HCT116 (cell line): ENCODE data around the gene TMEM119. TPM values are rescaled to one million over a fixed set of nuclear protein-coding genes. Genes with fewer than 3 reads are reported as not detected.

Experiments
- ATAC-seq: fragments of 200-7000 bp; cut with Tn5 transposase; 2 replicates; pipeline ENCODE4 v1.9.1; 2020; ENCODE audit warnings: mild to moderate bottlenecking, moderate library complexity
- BruUV-seq: library from RNA; stranded (reverse); fragments of 400-500 nt; replicated peaks from 2 replicates; lab custom pipeline; 2021; lab: Mats Ljungman, UMichigan
- CTCF ChIA-PET: fragments of 300-600 bp; sonication (Branson Sonifier 250); formaldehyde crosslinking; loops from one replicate; lab custom pipeline; 2021; ENCODE audit warnings: antibody characterized with exemption; lab: Charles Lee
- POLR2A ChIA-PET: fragments of 300-600, 350-600 bp; sonication (Branson Sonifier 250); formaldehyde crosslinking; loops from one replicate; lab custom pipeline; 2021; ENCODE audit warnings: antibody characterized with exemption; lab: Charles Lee
- RAD21 ChIA-PET, 2 experiments: fragments of 300-600 bp; sonication (Branson Sonifier 250); formaldehyde crosslinking; loops; one replicate each; lab custom pipeline; 2023; ENCODE audit warnings: low total read pairs in 2 of 2; ENCODE audit not compliant: uncharacterized antibody in 2 of 2, unreplicated experiment in 2 of 2, low non-redundant PET in 1 of 2; lab: Charles Lee
- DNase-seq: peaks from one replicate; pipeline ENCODE4 v3.0.0-alpha.2; 2010; ENCODE audit warnings: low read depth, low spot score
- H2AFZ ChIP-seq: fragments of 200-600 bp; shearing (Covaris generic), sonication (generic); 2 replicates; pipeline ENCODE4 v1.6.1; 2017; ENCODE audit warnings: low read depth, mixed run types, mixed read lengths, antibody characterized with exemption, low read length; ENCODE audit not compliant: poor library complexity, severe bottlenecking
- H3K27ac ChIP-seq: 2 replicates; pipeline ENCODE4 v1.5.1; 2012; ENCODE audit warnings: low read depth, low read length
- H3K27me3 ChIP-seq: fragments of 200-600 bp; sonication (generic); 2 replicates; pipeline ENCODE4 v1.6.1; 2016; ENCODE audit warnings: mixed run types, low read length, mixed read lengths; ENCODE audit not compliant: insufficient read depth
- H3K36me3 ChIP-seq, 2 experiments: fragments of 200-500 bp in 1 of 2; fragments of 200-600 bp in 1 of 2; sonication (Bioruptor generic) in 1 of 2; sonication (generic) in 1 of 2; 2 replicates each; pipeline versions ENCODE4 v1.5.1 to v1.6.1; 2014 to 2016; ENCODE audit warnings: low read length in 2 of 2, inconsistent platforms in 1 of 2, mixed read lengths in 1 of 2, mixed run types in 1 of 2; ENCODE audit not compliant: insufficient read depth in 2 of 2, control insufficient read depth in 1 of 2
- H3K4me1 ChIP-seq, 2 experiments: fragments of 200-600 bp in 1 of 2; sonication (generic) in 1 of 2; 2 replicates each; pipeline versions ENCODE4 v1.5.1 to v1.6.1; 2012 to 2017; ENCODE audit warnings: low read length in 2 of 2, inconsistent platforms in 1 of 2, mild to moderate bottlenecking in 1 of 2, mixed read lengths in 1 of 2, mixed run types in 1 of 2, moderate library complexity in 1 of 2; ENCODE audit not compliant: insufficient read depth in 2 of 2, control insufficient read depth in 1 of 2
- H3K4me2 ChIP-seq: fragments of 200-600 bp; sonication (generic); 2 replicates; pipeline ENCODE4 v1.6.1; 2017; ENCODE audit warnings: mixed run types, low read length, mixed read lengths
- H3K4me3 ChIP-seq, 2 experiments: fragments of 200-600 bp in 1 of 2; sonication (generic) in 1 of 2; replicated peaks in 1 of 2; 2 replicates each; pipeline ENCODE4 v1.5.1; 2011 to 2016; ENCODE audit warnings: low read length in 2 of 2, control low read depth in 1 of 2, low read depth in 1 of 2, mild to moderate bottlenecking in 1 of 2, mixed read lengths in 1 of 2, mixed run types in 1 of 2
- H3K79me2 ChIP-seq: fragments of 200-600 bp; sonication (generic); 2 replicates; pipeline ENCODE4 v1.6.1; 2017; ENCODE audit warnings: mild to moderate bottlenecking, mixed run types, low read length, moderate library complexity, mixed read lengths; ENCODE audit not compliant: insufficient read depth
- H3K9ac ChIP-seq: fragments of 200-600 bp; sonication (generic); 2 replicates; pipeline ENCODE4 v1.6.1; 2016; ENCODE audit warnings: low read length, mixed read lengths
- H3K9me2 ChIP-seq: fragments of 200-600 bp; sonication (generic), shearing (Covaris generic); 2 replicates; pipeline ENCODE4 v1.6.1; 2017; ENCODE audit warnings: mixed run types, mild to moderate bottlenecking, moderate library complexity; ENCODE audit not compliant: insufficient read depth
- H3K9me3 ChIP-seq, 2 experiments: fragments of 200-500 bp in 1 of 2; fragments of 200-600 bp in 1 of 2; sonication (Bioruptor generic) in 1 of 2; sonication (generic) in 1 of 2; 2 replicates each; pipeline ENCODE4 v1.6.1; 2014 to 2017; ENCODE audit warnings: low read length in 2 of 2, mixed read lengths in 2 of 2, inconsistent platforms in 1 of 2, low read depth in 1 of 2, mild to moderate bottlenecking in 1 of 2, mixed run types in 1 of 2, moderate library complexity in 1 of 2; ENCODE audit not compliant: control insufficient read depth in 1 of 2, insufficient read depth in 1 of 2
- H4K20me1 ChIP-seq: fragments of 200-600 bp; sonication (generic), shearing (Covaris generic); 2 replicates; pipeline ENCODE4 v1.6.1; 2017; ENCODE audit warnings: mixed run types, mild to moderate bottlenecking, moderate library complexity; ENCODE audit not compliant: insufficient read depth
- CTCF ChIP-seq, 3 experiments: fragments of 200-600 bp in 1 of 3; sonication (generic) in 1 of 3; IDR thresholded peaks in 2 of 3; conservative IDR thresholded peaks in 1 of 3; 2 replicates each; pipeline ENCODE4 v1.5.1; 2012 to 2017; ENCODE audit warnings: low read depth in 2 of 3, low read length in 2 of 3, antibody characterized with exemption in 1 of 3, borderline replicate concordance in 1 of 3, control low read depth in 1 of 3, mild to moderate bottlenecking in 1 of 3, mixed read lengths in 1 of 3, mixed run types in 1 of 3, moderate library complexity in 1 of 3; ENCODE audit not compliant: insufficient read depth in 1 of 3
- EZH2 ChIP-seq: fragments of 200-600 bp; sonication (generic); IDR thresholded peaks from 2 replicates; pipeline ENCODE4 v1.6.1; 2017; ENCODE audit warnings: antibody characterized with exemption, mixed run types
- ZBTB33 ChIP-seq: IDR thresholded peaks from 2 replicates; pipeline ENCODE4 v1.6.1; 2011; ENCODE audit warnings: mild to moderate bottlenecking, low read length, moderate library complexity; ENCODE audit not compliant: insufficient replicate concordance; ENCODE audit errors: extremely low read depth
- intact Hi-C: fragments of 100-400 bp; cut with micrococcal nuclease; formaldehyde crosslinking; loops from 2 replicates; pipeline ENCODE4 v1.10.0; 2022
- total RNA-seq: library from RNA; stranded (reverse); gene quantifications from one replicate; pipeline ENCODE4 v1.2.1, GENCODE V29; 2021; ENCODE audit not compliant: unreplicated experiment

Gene TMEM119
- total RNA-seq, 1 experiment from 2014 or later, result not detected

GRCh38 chr12:108568338-108569154, 29.3 kb downstream of the TMEM119 start:
- ChIA-PET CTCF (interaction anchor here (0.9 kb wide), 1 partner anchor 51 kb away, joined by 3 read pairs; no protein-coding TSS in a partner anchor), RAD21 (no interaction called here), POLR2A (no interaction called here)
- no peaks in the 10 kb centered on the region for H3K27me3 ChIP-seq
- no peak overlapping the region for H3K9ac ChIP-seq
- no peak for ATAC-seq
- H3K4me2 ChIP-seq, result no peak overlapping the region
- H3K79me2 ChIP-seq, result peaks cover 14% of the 10 kb centered on the region
- TF ChIP-seq EZH2 (no peak), ZBTB33 (no peak), CTCF (IDR thresholded peaks at IDR 0.05 in 2 of 3, conservative IDR thresholded peaks at IDR 0.05 in 1 of 3; ENCODE audit: borderline replicate concordance in 1 of 3, insufficient read depth in 1 of 3, low read depth in 2 of 3, low read length in 2 of 3) (no peak)
- no peaks in the 10 kb centered on the region for H3K9me3 ChIP-seq
- peaks cover 23 to 30% of the 10 kb centered on the region in 2 experiments for H3K4me1 ChIP-seq
- intact Hi-C loops, result loop anchor here (5.0 to 10.0 kb wide), 2 partner anchors 266 to 384 kb away; no protein-coding TSS in a partner anchor
- no peak overlapping the region for H3K4me3 ChIP-seq
- peaks cover 26 to 38% of the 10 kb centered on the region in 2 experiments for H3K36me3 ChIP-seq
- H3K27ac ChIP-seq, result no peak overlapping the region
- no peaks in the 10 kb centered on the region for H3K9me2 ChIP-seq
- no peak for DNase-seq
- BruUV-seq, result no TSS peak
- H2AFZ ChIP-seq, result no peak overlapping the region
- H4K20me1 ChIP-seq, result no peaks in the 10 kb centered on the region
